Parathyroid adenoma (tissue), 2 donors: ENCODE results near the gene NOP16.

Experiments used
- H2AFZ ChIP-seq: fragments of 300-600 bp; sonication (generic); one replicate; pipeline ENCODE4 v1.7.0; 2017; ENCODE audit warnings: antibody characterized with exemption, mild to moderate bottlenecking
- H3K27ac ChIP-seq: fragments of 300-600 bp; sonication (generic); one replicate; pipeline ENCODE4 v1.7.0; 2017
- H3K27me3 ChIP-seq: fragments of 300-600 bp; sonication (generic); one replicate; pipeline ENCODE4 v1.7.0; 2017; ENCODE audit warnings: low read length; ENCODE audit not compliant: control insufficient read depth, insufficient read depth
- H3K36me3 ChIP-seq: fragments of 300-600 bp; sonication (generic); one replicate; pipeline ENCODE4 v1.7.0; 2017; ENCODE audit warnings: low read length; ENCODE audit not compliant: control insufficient read depth, insufficient read depth
- H3K4me1 ChIP-seq: fragments of 300-600 bp; sonication (generic); one replicate; pipeline ENCODE4 v1.7.0; 2017; ENCODE audit warnings: control low read depth
- H3K4me2 ChIP-seq: fragments of 300-600 bp; sonication (generic); one replicate; pipeline ENCODE4 v1.7.0; 2017; ENCODE audit warnings: low read length
- H3K4me3 ChIP-seq: fragments of 300-600 bp; sonication (generic); one replicate; pipeline ENCODE4 v1.7.0; 2017; ENCODE audit warnings: low read depth, low read length
- H3K79me2 ChIP-seq: fragments of 300-600 bp; sonication (generic); one replicate; pipeline ENCODE4 v1.7.0; 2017; ENCODE audit warnings: control low read depth
- H3K9ac ChIP-seq: fragments of 300-600 bp; sonication (generic); one replicate; pipeline ENCODE4 v1.7.0; 2017; ENCODE audit warnings: mild to moderate bottlenecking
- H3K9me3 ChIP-seq: fragments of 300-600 bp; sonication (generic); one replicate; pipeline ENCODE4 v1.7.0; 2017; ENCODE audit warnings: low read length; ENCODE audit not compliant: control insufficient read depth
- CTCF ChIP-seq: fragments of 300-600 bp; sonication (generic); IDR thresholded peaks from one replicate; pipeline ENCODE4 v1.7.0; 2017; ENCODE audit warnings: antibody characterized with exemption, mild to moderate bottlenecking
- donor health status: primary hyperparathyroidism.

NOP16 gene

GRCh38 chr5:176381979-176382378 lies 6.4 kb downstream of the NOP16 start:
- TF ChIP-seq CTCF, result no peak
- H3K27ac ChIP-seq, result no peak overlapping the region
- no peaks in the 10 kb centered on the region for H3K4me1 ChIP-seq
- H2AFZ ChIP-seq, result no peak overlapping the region
- H3K79me2 ChIP-seq, result no peaks in the 10 kb centered on the region
- H3K36me3 ChIP-seq, result no peaks in the 10 kb centered on the region
- H3K4me2 ChIP-seq, result no peak overlapping the region
- no peaks in the 10 kb centered on the region for H3K9me3 ChIP-seq
- no peak overlapping the region for H3K4me3 ChIP-seq
- no peak overlapping the region for H3K9ac ChIP-seq
- no peaks in the 10 kb centered on the region for H3K27me3 ChIP-seq

GRCh38 chr5:176381423-176381822 lies 7.0 kb downstream of the NOP16 start:
- no peaks in the 10 kb centered on the region for H3K79me2 ChIP-seq
- no peak overlapping the region for H2AFZ ChIP-seq
- no peaks in the 10 kb centered on the region for H3K9me3 ChIP-seq
- H3K4me3 ChIP-seq, result no peak overlapping the region
- TF ChIP-seq CTCF, result no peak
- no peaks in the 10 kb centered on the region for H3K36me3 ChIP-seq
- H3K27me3 ChIP-seq, result no peaks in the 10 kb centered on the region
- H3K9ac ChIP-seq, result no peak overlapping the region
- no peak overlapping the region for H3K27ac ChIP-seq
- H3K4me2 ChIP-seq, result no peak overlapping the region
- H3K4me1 ChIP-seq, result no peaks in the 10 kb centered on the region

DNA sequence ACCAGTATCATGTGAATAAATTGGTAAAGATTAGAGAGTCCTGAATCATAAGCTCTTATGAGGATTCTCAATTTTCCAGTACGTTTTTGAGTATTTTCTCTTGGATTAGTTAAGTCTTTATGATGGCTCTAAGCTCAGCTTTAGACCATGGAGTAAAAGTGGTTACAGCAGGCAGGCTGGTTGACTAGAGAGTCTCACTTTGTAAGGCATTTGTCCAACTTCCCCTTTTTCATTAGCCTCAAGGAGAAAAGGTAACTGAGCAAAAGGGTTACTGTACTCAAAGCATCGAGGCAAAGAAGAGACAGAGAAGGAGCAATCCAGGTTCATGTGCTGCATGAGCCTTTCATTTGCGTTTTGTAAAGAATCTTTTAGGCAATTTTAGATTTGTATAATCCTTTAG lies 8.5 kb downstream of the NOP16 start:
- no peak overlapping the region for H3K4me2 ChIP-seq
- H3K4me1 ChIP-seq, result no peaks in the 10 kb centered on the region
- H3K9ac ChIP-seq, result no peak overlapping the region
- H2AFZ ChIP-seq, result no peak overlapping the region
- no peak for TF ChIP-seq CTCF
- no peaks in the 10 kb centered on the region for H3K79me2 ChIP-seq
- no peak overlapping the region for H3K4me3 ChIP-seq
- no peaks in the 10 kb centered on the region for H3K27me3 ChIP-seq
- no peaks in the 10 kb centered on the region for H3K36me3 ChIP-seq
- no peak overlapping the region for H3K27ac ChIP-seq
- H3K9me3 ChIP-seq, result no peaks in the 10 kb centered on the region

DNA sequence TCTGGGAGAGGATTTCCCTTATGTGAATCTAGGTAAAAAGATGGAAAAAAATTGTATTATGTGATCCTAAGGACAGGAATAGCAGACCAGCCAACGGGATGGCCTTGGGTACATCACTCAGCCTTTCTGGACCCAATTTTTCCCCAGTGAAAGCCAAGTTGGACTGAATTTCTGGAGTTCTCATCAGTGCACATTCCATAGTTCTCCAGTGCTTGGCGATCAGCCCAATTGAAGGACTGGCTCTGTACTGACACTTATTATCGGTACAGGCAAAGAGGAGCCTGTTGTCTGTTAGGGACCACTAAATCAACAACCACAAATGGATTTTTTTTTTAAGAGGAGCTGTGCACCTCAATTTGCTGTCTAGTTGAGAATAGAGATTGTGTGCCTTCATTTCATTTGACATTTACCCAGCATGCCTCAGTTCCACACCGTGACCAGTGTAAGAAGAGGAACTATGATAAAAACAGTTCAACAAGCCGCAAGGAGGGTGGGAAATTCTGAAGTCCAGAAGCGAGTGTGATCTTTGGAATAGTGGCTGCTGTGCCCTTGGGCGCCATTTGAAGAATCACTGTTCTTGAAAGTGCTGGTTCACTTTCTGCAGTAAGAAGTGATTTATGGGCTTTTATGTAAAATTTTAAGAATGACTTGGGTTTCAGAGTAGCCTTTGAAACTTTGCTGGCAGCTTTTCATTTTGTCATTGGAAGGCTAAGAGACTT lies 15.1 kb downstream of the NOP16 start:
- Histone ChIP-seq H3K9ac (no peak overlapping the region), H3K4me1 (no peaks in the 10 kb centered on the region), H2AFZ (no peak overlapping the region), H3K4me2 (peak overlapping the region; percentile 42), H3K9me3 (no peaks in the 10 kb centered on the region), H3K36me3 (no peaks in the 10 kb centered on the region), H3K27me3 (no peaks in the 10 kb centered on the region), H3K79me2 (no peaks in the 10 kb centered on the region), H3K4me3 (peak overlapping the region; percentile 0), H3K27ac (no peak overlapping the region)
- TF ChIP-seq CTCF, result no peak
